ENCODE measurements around the gene PORCN. TPM values are rescaled to one million over a fixed set of nuclear protein-coding genes. Genes with fewer than 3 reads are reported as not detected.

Gene PORCN
- total and polyA plus RNA-seq, 9 of the 15 experiments (the other 6 are each of a cell fraction or from before 2014, with no cell fraction given) = 0.34 to 5.1 (median 2.8) TPM

- Histone ChIP-seq H3K9ac (ENCODE audit: insufficient read depth in 1 of 2, low read depth in 2 of 2, low read length in 2 of 2) (peak overlapping the region in 1 of 2 experiments; percentile 50; a peak in 1 of 4 replicates), H3K36me3 (ENCODE audit: control insufficient read depth, insufficient read depth, low read length) (no peaks in the 10 kb centered on the region), H3K4me3 (no peak overlapping the region), H3K27me3 (ENCODE audit: control insufficient read depth in 2 of 2, insufficient read depth in 2 of 2, low read length in 2 of 2) (no peaks in the 10 kb centered on the region), H3K9me3 (replicated peaks; ENCODE audit: control insufficient read depth, insufficient read depth, low read depth, low read length) (no peaks in the 10 kb centered on the region), H3K4me1 (replicated peaks in 1 of 2; ENCODE audit: control insufficient read depth in 2 of 2, insufficient read depth in 2 of 2, low read length in 2 of 2) (peaks cover 10 to 16% of the 10 kb centered on the region in 2 experiments; a peak in 4 of 5 replicates), H3K9me1 (ENCODE audit: control insufficient read depth, insufficient read depth, low read length) (no peaks in the 10 kb centered on the region), H3K27ac (ENCODE audit: extremely low read depth, low read depth, low read length) (no peak overlapping the region), H2AFZ (ENCODE audit: low read depth, low read length) (peak overlapping the region; percentile 63; the same call in 1 of the 2 replicates), H3K79me2 (ENCODE audit: control insufficient read depth, insufficient read depth, low read length) (no peaks in the 10 kb centered on the region), H3K4me2 (ENCODE audit: insufficient read depth, low read length) (no peak overlapping the region; the same call in 1 of the 2 replicates), H4K20me1 (replicated peaks; ENCODE audit: control insufficient read depth, insufficient read depth, low read length) (no peaks in the 10 kb centered on the region)
- ATAC-seq = peak; percentile 69
- 37% methylated on average over 4 of the region's 4 CpGs for WGBS (ENCODE audit: insufficient coverage, low coverage, missing lambda C conversion rate)
- POLR2A ChIA-PET = interaction anchor here (0.5 to 1.5 kb wide), 3 partner anchors 11 to 941 kb away, joined by 3 to 10 read pairs (median 4); no protein-coding TSS in a partner anchor
- peak; percentile 82 for FAIRE-seq
- in situ Hi-C loops (cut with MboI) = loop anchor here (25.0 kb wide), 1 partner anchor 634 kb away; no protein-coding TSS in a partner anchor
- no TSS peak for BruUV-seq (replicated peaks)
- CTCF ChIA-PET (ENCODE audit: low intra/inter-chr PET ratio) = no interaction called here
- intact Hi-C loops (cut with micrococcal nuclease) = loop anchor here (10.0 kb wide), 1 partner anchor 662 kb away; the partner anchor contains the start of gene ZNF81
- peak; percentile 45 to 52 (median 48) for DNase-seq (ENCODE audit: extremely low read depth in 1 of 4, low spot score in 3 of 4)
- no peak for TF ChIP-seq EGR1 (conservative IDR thresholded peaks at IDR 0.05)
- TF ChIP-seq NFYB (IDR thresholded peaks at IDR 0.05; ENCODE audit: extremely low read depth, insufficient read length) = peak; percentile 75
- no peak for TF ChIP-seq ZNF316 (IDR thresholded peaks at IDR 0.05)
- TF ChIP-seq ZNF764 (CRISPR knock-in tag; IDR thresholded peaks at IDR 0.05; ENCODE audit: low read depth) = no peak
- TF ChIP-seq ZNF518B (CRISPR knock-in tag; IDR thresholded peaks at IDR 0.05) = no peak
- TF ChIP-seq CEBPB (tag; IDR thresholded peaks at IDR 0.05) = no peak
- no peak for TF ChIP-seq CBFA2T3 (IDR thresholded peaks at IDR 0.05)
- no peak for TF ChIP-seq MEIS2 (IDR thresholded peaks at IDR 0.05; ENCODE audit: partially characterized antibody)
- peak; percentile 57 for TF ChIP-seq USF2 (CRISPR knock-in tag; IDR thresholded peaks at IDR 0.05)
- TF ChIP-seq ZNF740 (CRISPR knock-in tag; IDR thresholded peaks at IDR 0.05) = no peak
- TF ChIP-seq ZNF740 (tag; IDR thresholded peaks at IDR 0.05) = no peak
- no peak for TF ChIP-seq ZNF511 (CRISPR knock-in tag; IDR thresholded peaks at IDR 0.05)
- no peak for TF ChIP-seq GATAD2A (IDR thresholded peaks at IDR 0.05)
- TF ChIP-seq ZNF253 (CRISPR knock-in tag; conservative IDR thresholded peaks at IDR 0.05) = no peak
- TF ChIP-seq ARID3B (CRISPR knock-in tag; IDR thresholded peaks at IDR 0.05; ENCODE audit: borderline replicate concordance) = no peak
- TF ChIP-seq RAD51 (IDR thresholded peaks at IDR 0.05; ENCODE audit: borderline replicate concordance, low read depth) = 0 out of 2 replicates have a peak, but pooled peaks have one; percentile 44
Measured at GRCh38 chrX:48496660-48497059, 12.1 kb upstream of the PORCN start.
